Measurements from ENCODE around the gene PSMB7.
A peak's percentile ranks its signal among the peaks of the same experiment; 100 is the strongest.

The PSMB7 gene

GRCh38 chr9:124322618-124323432 is 92.4 kb downstream of the PSMB7 start:
- no peak overlapping the region for H3K27ac ChIP-seq
- TF ChIP-seq, protein P1, sequence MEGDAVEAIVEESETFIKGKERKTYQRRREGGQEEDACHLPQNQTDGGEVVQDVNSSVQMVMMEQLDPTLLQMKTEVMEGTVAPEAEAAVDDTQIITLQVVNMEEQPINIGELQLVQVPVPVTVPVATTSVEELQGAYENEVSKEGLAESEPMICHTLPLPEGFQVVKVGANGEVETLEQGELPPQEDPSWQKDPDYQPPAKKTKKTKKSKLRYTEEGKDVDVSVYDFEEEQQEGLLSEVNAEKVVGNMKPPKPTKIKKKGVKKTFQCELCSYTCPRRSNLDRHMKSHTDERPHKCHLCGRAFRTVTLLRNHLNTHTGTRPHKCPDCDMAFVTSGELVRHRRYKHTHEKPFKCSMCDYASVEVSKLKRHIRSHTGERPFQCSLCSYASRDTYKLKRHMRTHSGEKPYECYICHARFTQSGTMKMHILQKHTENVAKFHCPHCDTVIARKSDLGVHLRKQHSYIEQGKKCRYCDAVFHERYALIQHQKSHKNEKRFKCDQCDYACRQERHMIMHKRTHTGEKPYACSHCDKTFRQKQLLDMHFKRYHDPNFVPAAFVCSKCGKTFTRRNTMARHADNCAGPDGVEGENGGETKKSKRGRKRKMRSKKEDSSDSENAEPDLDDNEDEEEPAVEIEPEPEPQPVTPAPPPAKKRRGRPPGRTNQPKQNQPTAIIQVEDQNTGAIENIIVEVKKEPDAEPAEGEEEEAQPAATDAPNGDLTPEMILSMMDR (conservative IDR thresholded peaks at IDR 0.05): no peak
- TF ChIP-seq ZFX (IDR thresholded peaks at IDR 0.05): no peak

DNA sequence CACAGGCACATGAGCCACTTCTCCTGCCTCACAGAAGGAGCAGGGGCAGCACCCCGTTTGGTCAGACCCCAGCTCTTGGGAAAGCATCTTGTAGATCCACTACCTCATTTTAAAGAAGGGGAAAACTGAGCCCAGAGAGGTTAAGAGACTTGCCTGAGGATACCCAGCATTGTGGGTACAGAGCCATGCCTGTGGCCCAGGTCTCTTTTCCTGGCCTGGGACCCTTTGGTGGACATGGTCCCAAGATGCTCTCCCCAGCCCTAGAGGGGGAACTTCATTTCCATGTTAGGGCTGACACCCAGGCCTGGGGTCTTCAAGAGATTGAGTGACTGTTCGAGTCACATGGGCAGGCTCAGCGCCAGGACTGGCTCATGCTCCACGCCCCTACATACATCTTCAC is 93.3 kb downstream of the PSMB7 start:
- TF ChIP-seq, protein P1 (conservative IDR thresholded peaks at IDR 0.05): no peak
- no peak overlapping the region for H3K27ac ChIP-seq

DNA sequence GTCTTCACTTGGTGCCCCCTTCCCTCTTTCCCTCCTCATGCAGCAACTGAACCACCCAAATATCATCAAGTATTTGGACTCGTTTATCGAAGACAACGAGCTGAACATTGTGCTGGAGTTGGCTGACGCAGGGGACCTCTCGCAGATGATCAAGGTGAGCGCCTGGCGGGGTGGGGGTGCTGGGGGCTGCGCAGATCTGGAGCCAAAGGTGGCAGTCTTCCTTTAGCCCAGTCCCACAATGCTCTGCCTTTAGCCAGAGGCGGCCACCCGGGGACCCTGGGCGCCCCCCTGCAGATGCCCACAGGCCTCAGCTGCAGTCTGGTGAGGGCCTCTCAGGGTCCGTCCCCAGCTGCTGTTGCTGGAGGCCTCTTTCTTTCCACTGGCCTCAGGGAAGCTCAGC is 93.8 kb downstream of the PSMB7 start:
- TF ChIP-seq ZFX (IDR thresholded peaks at IDR 0.05): no peak
- TF ChIP-seq, protein P1 (conservative IDR thresholded peaks at IDR 0.05): no peak
- no peak overlapping the region for H3K27ac ChIP-seq

DNA sequence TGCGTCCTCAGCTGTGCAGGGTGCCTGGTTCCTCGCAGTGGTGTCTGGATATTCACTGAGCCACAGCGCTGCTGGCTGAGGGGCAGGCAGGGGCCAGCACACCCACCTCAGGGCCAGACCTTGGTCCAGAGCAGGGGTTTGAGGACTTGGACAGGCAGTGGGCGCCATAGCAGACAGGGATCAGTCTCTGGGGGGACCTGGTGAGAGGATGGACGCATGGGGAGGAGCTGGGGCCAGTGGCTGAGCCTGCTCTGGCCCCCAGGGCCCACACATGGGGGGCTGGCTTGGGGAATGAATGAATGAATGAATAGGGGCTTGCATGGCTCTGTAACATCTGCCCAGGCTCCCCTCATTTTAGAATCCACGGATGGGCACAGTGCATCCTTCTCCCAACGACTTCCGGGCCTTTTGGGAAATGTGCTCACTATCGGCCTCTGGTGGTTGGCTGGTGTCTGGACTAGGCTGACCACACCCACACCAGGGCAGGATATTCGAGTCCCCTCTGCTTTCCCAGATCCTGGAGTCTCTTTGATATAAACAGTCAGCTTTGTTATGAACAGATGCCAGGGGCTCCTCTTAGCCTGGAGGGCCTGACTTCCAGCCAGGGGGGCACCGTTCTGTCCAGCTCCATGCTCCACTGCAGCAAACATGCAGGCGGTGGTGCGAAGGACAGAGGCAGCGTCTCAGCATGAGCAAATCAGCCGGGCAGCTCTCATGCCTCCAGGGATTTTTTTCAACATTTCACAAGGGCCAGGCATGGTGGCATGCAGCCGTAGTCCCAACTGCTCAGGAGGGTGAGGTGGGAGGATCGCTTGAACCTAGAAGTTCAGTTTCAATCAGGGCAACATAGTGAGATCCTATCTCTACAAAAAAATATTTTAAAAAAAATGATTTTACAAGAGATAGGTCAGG is 94.9 kb downstream of the PSMB7 start:
- H3K27ac ChIP-seq: no peak overlapping the region; the same call in 1 of the 2 replicates
- TF ChIP-seq, protein P1 (conservative IDR thresholded peaks at IDR 0.05): peak; percentile 96
- TF ChIP-seq ZFX (IDR thresholded peaks at IDR 0.05): no peak

DNA sequence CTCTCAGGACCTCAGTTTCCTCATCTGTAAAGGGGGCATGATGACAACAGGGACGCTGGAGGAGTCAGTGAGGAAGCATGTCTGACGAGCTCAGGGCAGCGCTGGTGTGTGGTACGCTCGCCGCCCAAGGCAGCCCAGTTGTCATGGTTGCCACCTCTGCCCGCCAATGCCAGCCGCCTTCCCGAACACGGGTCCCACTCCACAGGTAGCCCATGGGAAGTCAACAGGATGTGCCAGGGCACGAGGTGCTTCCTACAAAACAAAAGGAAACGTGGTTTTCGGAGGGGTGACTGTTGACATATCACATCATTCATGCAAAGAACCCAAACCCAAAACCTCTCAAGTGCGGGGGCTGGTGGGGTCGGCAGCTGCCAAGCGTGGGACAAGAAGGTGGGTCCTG is 99.4 kb downstream of the PSMB7 start:
- no peak for TF ChIP-seq ZFX (IDR thresholded peaks at IDR 0.05)
- no peak overlapping the region for H3K27ac ChIP-seq

DNA sequence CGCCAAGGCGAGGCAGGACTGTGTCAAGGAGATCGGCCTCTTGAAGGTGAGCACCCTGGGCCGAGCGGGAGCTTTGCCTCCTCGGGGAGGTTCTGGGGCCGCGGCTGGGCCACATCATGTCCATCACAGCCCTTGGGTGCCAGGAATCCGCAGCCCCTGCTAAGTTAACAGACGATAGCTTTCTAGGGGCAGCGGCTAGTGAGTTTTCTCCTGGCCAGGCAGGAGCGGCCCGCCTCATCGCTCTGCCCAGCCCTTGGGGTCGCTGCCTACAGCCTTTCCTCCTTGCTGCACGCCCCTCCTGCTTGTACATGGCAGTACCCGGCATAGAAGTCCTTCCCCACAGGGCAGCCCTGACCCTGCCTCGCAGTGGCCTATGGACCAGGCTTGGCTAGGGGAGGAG is 101.3 kb downstream of the PSMB7 start:
- TF ChIP-seq, protein P1 (conservative IDR thresholded peaks at IDR 0.05): no peak
- no peak for TF ChIP-seq ZFX (IDR thresholded peaks at IDR 0.05)
- no peak overlapping the region for H3K27ac ChIP-seq

GRCh38 chr9:124312290-124313265 is 102.7 kb downstream of the PSMB7 start:
- TF ChIP-seq ZFX (IDR thresholded peaks at IDR 0.05): no peak
- TF ChIP-seq, protein P1 (conservative IDR thresholded peaks at IDR 0.05): no peak

More at GRCh38 chr9:124312290-124313265, 102.7 kb downstream of the PSMB7 start:
- H3K27ac ChIP-seq: no peak overlapping the region
